ENCODE data around the gene CKLF.
"Not testable (repeated sequence)": the region's sequence is repeated elsewhere in the genome, so short reads cannot be mapped to it uniquely, and the experiment has no call there.

Gene CKLF

DNA sequence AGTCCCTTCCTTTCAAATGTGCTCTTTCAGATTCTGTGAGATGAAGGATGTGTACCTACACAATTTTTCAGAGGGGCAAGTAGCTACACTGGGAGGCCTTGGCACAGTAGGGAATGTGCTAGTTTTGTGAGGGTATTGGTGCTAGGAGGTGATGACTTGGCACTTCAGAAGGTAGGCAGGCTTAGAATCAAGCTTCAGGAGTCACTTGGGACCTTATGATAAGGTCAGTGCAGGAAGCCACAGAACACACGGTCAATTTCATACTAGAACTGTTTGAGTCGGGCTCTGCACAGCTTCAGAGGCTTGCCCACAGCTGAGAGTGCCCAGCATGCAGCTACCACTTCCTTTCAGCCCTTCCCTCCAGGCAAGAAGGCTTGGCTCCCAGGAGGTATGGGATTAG lies 20.0 kb downstream of the CKLF start:
- DNase-seq = peak; percentile 81

GRCh38 chr16:66574081-66574480 lies 21.7 kb downstream of the CKLF start:
- no peak for DNase-seq

DNA sequence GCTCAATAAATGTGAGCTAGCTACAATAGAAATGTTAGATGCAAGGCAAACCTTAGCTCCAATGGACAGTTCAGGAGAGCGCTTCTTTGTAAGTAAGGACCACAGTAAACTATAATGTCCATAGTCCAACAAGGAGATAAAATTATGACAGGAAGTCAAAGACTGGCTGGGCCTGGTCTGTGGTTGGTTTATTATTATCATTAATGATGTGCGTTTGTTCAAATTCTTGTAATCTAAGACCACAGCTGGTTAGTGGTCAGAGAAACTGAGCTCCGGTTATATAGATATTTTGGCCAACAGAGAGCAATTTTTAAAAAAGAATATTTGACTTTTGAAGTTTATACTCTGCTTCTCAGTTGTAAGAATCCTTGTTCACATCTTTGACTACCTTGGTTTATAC lies 22.2 kb downstream of the CKLF start:
- peak; percentile 89 for DNase-seq

DNA sequence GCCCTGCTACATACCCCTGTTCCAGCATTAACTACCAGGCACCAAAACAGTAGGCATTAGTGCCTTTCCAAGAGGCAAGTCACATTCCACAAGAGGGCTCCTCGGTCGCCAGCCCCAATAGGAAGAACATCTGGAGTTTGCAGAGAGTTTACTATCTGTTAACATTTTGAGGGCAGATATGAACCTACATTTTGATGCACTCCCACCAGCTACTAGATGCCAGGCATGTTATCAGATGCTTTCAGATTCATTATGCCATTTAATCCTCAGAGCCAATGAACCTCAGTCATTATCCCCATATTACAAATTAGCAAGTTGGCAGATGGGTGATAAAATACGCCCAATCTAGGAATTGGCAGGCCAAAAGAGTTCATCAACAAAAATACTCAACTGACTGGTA lies 22.7 kb downstream of the CKLF start:
- DNase-seq = peak; percentile 78

DNA sequence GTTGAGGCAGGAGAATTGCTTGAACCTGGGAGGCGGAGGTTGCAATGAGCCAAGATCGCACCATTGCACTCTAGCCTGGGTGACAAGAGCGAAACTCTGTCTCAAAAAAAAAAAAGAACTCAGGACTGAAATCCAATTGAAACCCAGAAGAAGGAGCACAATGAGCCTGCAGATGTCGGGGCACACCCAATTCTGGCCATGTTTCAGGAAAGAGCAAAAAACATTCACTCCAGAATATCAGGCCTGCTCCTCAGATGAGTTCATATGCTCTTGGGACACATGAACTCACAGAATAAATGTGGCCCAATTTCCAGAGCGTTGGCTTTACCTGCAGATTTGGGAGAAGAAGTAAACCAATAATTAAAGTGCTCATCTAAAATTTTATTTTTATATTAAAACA lies 23.9 kb downstream of the CKLF start:
- DNase-seq = no peak

DNA sequence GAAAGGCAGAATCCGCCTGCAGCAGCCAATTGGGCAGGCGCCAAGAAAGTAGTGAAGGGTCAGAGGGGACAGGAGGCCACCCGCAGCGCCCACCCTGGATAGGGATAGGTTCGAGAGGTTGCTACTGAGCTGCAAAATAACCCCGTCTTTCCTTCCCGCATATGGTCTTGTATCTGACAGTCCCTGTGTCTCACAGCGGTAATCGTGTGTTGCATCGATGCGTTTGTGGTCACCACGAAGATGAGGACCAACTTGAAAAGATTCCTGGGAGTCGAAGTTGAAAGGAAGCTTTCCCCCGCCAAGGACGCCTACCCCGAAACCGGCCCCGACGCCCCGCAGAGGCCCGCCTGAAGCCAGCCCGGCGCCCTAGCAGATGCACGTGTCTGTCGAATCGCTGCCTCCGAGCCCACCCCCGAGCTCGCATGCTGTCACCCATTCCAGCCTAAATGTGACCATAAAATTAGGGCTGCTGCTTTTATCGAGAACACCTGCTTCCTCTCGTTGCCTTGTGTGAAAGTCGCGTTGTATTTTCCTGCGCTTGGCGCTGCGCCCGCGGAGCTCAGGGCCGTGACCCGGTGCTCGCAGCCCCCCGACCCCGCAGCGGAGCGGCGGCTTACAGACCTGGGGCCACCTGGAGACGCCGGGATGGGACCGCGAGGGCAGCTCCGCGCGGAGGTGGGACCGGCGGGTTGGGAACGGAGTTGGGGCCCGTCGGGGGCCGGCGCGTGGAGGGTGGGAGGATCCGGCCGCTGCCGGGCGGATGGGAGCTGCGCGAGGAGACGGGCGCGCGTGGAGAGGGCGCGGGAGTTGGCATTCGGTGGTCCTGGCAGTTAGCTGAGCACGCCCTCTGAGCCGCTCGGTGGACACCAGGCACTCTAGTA lies 26.5 kb downstream of the CKLF start, which contains the start of gene CMTM2:
Gene CMTM2, plus strand, starts transcription at position 813 of the 881 bp plus-strand sequence. CDS start 145 bp downstream, outside the sequence.
- DNase-seq = peak; percentile 72

DNA sequence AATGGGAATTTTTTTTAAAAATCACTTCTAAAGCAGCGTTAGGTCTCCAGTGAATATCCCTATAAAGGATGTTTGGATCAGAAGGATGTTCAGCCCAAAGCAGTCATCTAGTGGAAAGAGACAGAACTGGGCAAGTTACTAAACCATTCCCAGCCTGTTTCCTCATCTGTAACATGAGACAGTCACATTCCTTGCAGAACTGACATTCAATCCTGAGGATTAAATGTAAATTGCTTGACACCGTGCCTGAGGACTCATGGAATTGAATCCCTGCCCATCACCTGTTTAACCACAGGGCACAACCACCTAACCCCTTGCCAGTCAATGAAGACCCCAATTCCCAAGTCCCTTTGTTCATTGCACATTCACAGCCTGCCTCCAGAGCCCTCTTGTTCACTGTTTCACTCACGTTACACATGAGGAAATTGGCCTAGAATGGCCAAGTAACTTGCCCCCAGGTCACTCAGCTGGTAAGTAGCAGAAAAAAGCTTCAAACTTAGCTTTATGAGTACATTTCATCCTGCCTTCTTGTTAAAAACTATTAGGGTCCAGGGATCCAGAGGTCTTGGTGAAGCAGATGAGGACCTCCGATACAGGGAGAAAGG lies 28.3 kb downstream of the CKLF start:
- no peak for DNase-seq

- DNase-seq = no peak
These were observed 29.0 kb downstream of the CKLF start for GRCh38 chr16:66581246-66581952.

DNA sequence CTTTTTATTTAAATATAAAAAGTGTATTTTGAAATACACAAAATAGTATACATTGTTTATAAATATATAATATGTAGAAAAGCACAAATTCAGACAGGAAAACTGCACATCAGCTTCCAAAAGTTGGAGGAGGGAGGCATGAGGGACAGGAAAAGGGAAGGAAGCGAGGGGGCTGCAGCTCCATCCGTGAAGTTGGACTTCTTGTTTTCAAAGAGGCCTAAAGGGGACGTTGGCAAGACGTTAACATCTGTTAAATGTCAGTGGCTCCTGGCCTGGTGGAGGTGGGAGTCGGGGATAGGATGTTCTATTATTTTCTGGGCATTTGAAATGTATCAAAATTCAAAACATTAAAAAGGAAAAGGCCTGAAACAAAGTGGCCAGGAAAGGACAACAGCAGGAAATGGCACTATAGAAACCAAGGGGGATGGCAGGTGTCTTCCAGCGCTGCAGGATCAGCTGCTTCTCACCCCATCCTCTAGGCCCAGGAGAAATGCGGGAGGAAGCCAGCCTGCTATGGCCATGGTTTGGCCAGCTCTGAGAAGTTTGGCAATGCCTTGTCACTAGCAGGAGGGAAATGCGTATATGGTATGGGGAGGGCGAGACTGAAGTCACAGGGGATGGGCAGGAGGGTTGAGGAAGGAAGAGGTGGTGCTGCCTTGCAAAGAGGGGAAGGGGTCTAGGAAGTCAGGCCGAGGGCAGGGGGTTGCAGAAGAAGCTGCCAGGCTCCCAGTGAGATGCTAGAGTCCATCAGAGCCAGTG lies 33.3 kb downstream of the CKLF start:
- no peak for DNase-seq

GRCh38 chr16:66587881-66588600 lies 35.7 kb downstream of the CKLF start:
- DNase-seq = no peak

- peak; percentile 93 for DNase-seq
These were observed 36.8 kb downstream of the CKLF start for GRCh38 chr16:66588981-66589713.

- DNase-seq = no peak
These were observed 37.9 kb downstream of the CKLF start for GRCh38 chr16:66590322-66590721.

- no peak for DNase-seq
These were observed 38.6 kb downstream of the CKLF start for GRCh38 chr16:66591018-66591417.

- DNase-seq = no peak
These were observed 39.9 kb downstream of the CKLF start for GRCh38 chr16:66592241-66592640.

- no peak for DNase-seq
These were observed 40.4 kb downstream of the CKLF start for GRCh38 chr16:66592814-66593213.

DNA sequence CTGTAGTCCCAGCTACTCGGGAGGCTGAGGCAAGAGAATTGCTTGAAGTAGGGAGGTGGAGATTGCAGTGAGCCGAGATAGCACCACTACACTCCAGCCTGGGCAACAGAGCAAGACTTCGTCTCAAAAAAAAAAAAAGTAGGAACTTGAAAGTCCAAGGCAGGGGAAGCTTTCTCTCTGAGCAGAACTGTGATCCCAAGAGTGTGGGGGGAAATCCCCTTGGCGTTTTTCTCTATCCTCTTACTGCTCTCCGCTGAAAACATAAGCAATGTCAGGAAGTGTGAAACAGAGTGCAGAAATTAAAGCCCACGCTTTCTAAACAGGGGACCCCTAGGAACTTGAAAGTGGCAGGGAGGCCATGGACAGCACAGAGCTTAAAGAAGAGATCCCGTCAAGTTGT lies 42.4 kb downstream of the CKLF start:
- DNase-seq = no peak

GRCh38 chr16:66596559-66596958 lies 44.2 kb downstream of the CKLF start:
- DNase-seq = not testable (repeated sequence)

- DNase-seq = no peak
These were observed 44.8 kb downstream of the CKLF start for GRCh38 chr16:66596986-66597848.

DNA sequence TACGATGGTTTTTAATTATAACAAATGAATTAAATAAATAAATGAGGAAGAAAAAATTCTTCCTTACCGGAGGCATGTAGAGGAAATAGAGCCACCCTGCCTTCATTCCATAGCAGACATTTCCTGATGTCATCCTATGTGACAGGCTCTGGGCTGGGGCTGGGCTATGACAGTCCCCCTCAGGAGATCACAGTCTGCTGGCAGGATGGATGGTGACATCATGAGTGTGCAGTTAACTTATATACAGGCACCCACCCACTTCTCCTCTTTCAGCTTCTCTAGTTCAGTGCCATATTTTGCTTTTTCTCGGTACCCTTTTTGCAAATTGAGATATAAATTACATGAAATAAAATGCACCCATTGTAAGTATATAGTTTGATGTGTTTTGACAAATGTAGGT lies 45.7 kb downstream of the CKLF start:
- no peak for DNase-seq

DNA sequence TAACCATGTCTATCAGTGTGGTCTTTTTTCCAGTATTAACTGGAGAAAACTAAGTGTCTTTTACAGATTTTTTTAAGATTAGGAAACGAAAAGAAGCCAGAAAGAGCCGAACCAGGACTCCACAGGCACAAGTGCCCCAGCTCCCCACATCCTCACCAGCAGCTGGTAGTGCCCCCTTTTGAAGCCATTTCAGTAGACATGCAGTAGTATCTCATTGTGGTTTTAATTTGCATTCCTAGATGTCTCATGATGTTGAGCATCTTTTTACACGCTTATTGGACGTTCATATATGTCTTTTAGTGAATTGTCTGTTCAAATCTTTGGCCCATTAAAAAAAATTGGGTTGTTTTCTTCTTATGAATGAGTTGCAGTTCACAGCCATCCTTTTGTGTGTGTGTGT lies 47.4 kb downstream of the CKLF start:
- DNase-seq = no peak

DNA sequence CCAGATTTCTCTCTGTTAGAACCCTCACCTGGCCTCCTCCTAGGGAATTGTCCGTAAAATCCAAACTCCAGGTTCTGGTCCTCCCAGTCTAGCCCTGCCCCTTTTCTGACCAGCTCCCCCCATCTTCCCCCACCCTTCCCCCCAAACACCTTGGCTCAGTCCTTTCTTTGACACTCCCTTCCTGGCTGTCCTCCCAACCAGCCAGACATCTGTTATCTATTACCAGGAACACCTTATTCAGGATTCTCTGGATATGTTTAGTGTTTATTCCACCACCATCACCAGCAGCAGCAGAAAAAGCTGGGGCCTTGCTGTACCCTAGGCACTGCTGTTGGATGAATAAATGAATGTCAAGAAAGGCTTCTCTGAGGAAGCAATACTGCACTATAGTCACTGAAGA lies 48.1 kb downstream of the CKLF start:
- DNase-seq = no peak

Data from hematopoietic multipotent progenitor cell treated with erythropoietin and hydrocortisone succinate and interleukin-3 and kit ligand, for 4 days (in vitro differentiated cells).